Measurements from ENCODE around the gene JAK1. TPM values are rescaled to one million over a fixed set of nuclear protein-coding genes. Genes with fewer than 3 reads are reported as not detected.

The JAK1 gene
- total and polyA plus RNA-seq, 10 of the 15 experiments (the other 5 are each of a cell fraction or from before 2014, with no cell fraction given) = 9.6 to 45.5 (median 35.7) TPM

GRCh38 chr1:64979358-64979757 lies 13.0 kb upstream of the JAK1 start (continued):
- TF ChIP-seq PBX3 (IDR thresholded peaks at IDR 0.05; ENCODE audit: insufficient replicate concordance, low read depth, low read length) (no peak), CBX5 (IDR thresholded peaks at IDR 0.05; ENCODE audit: low read depth) (no peak), WRNIP1 (IDR thresholded peaks at IDR 0.05; ENCODE audit: borderline replicate concordance, low read depth, low read length) (no peak)

GRCh38 chr1:64976361-64976760 lies 10.0 kb upstream of the JAK1 start:
- no peak overlapping the region for H2AFZ ChIP-seq (ENCODE audit: control insufficient read depth, low read depth, low read length)
- WGBS (ENCODE audit: insufficient coverage, insufficient replicate concordance, low lambda C conversion rate, missing lambda C conversion rate) = 70% methylated on average over 3 of the region's 3 CpGs
- H3K4me2 ChIP-seq (ENCODE audit: control insufficient read depth, insufficient read depth) = no peak overlapping the region
- ChIA-PET SMC1A (ENCODE audit: uncharacterized antibody, unreplicated experiment) (no interaction called here), POLR2A (no interaction called here), CTCF (no interaction called here), RAD21 (ENCODE audit: unreplicated experiment) (no interaction called here)
- TF ChIP-seq CHD2 (IDR thresholded peaks at IDR 0.05; ENCODE audit: borderline replicate concordance, low read depth, low read length) = no peak
- no peak for TF ChIP-seq E4F1 (IDR thresholded peaks at IDR 0.05; ENCODE audit: borderline replicate concordance, partially characterized antibody)
- no peak for TF ChIP-seq BCL3 (IDR thresholded peaks at IDR 0.05; ENCODE audit: borderline replicate concordance, insufficient read depth, low read depth, low read length, poor library complexity, severe bottlenecking)
- TF ChIP-seq NKRF (conservative IDR thresholded peaks at IDR 0.05) = no peak
- TF ChIP-seq MYB (IDR thresholded peaks at IDR 0.05; ENCODE audit: borderline replicate concordance, low read depth, low read length) = no peak
- no peak for TF ChIP-seq MEF2A (IDR thresholded peaks at IDR 0.05; ENCODE audit: insufficient read depth, low read depth, low read length)
- TF ChIP-seq IKZF1 (conservative IDR thresholded peaks at IDR 0.05) = no peak
- no peak for TF ChIP-seq NFYB (IDR thresholded peaks at IDR 0.05; ENCODE audit: insufficient read depth, low read depth, low read length)
- no peaks in the 10 kb centered on the region for H3K9me3 ChIP-seq (replicated peaks; ENCODE audit: control insufficient read depth, insufficient read depth, low read length)
- no peaks in the 10 kb centered on the region for H3K27me3 ChIP-seq (replicated peaks in 1 of 2; ENCODE audit: control insufficient read depth in 2 of 2, insufficient read depth in 2 of 2, low read length in 1 of 2)
- in situ Hi-C loops (cut with MboI) = no loop called here
- no peak overlapping the region for H3K4me3 ChIP-seq
- no peak overlapping the region for H3K27ac ChIP-seq (ENCODE audit: control insufficient read depth, insufficient read depth)
- FAIRE-seq (no peak), DNase-seq (ENCODE audit: low read depth, low spot score) (no peak), ATAC-seq (no peak)
- H3K79me2 ChIP-seq (ENCODE audit: control insufficient read depth, insufficient read depth, low read length) = no peaks in the 10 kb centered on the region
- H4K20me1 ChIP-seq (ENCODE audit: control insufficient read depth, insufficient read depth) = no peaks in the 10 kb centered on the region
- no peaks in the 10 kb centered on the region for H3K4me1 ChIP-seq (ENCODE audit: control insufficient read depth, insufficient read depth, low read length)
- no peaks in the 10 kb centered on the region for H3K36me3 ChIP-seq (ENCODE audit: control insufficient read depth in 2 of 2, insufficient read depth in 2 of 2, low read length in 1 of 2)
- no peak overlapping the region for H3K9ac ChIP-seq (ENCODE audit: control insufficient read depth, insufficient read depth, low read length)
- intact Hi-C loops (cut with micrococcal nuclease; ENCODE audit: unreplicated experiment) = no loop called here
- no TSS peak for BruUV-seq (replicated peaks)
